ENCODE results near the gene LGSN.
"Not testable (repeated sequence)": the region's sequence is repeated elsewhere in the genome, so short reads cannot be mapped to it uniquely, and the experiment has no call there.

Gene LGSN

DNA sequence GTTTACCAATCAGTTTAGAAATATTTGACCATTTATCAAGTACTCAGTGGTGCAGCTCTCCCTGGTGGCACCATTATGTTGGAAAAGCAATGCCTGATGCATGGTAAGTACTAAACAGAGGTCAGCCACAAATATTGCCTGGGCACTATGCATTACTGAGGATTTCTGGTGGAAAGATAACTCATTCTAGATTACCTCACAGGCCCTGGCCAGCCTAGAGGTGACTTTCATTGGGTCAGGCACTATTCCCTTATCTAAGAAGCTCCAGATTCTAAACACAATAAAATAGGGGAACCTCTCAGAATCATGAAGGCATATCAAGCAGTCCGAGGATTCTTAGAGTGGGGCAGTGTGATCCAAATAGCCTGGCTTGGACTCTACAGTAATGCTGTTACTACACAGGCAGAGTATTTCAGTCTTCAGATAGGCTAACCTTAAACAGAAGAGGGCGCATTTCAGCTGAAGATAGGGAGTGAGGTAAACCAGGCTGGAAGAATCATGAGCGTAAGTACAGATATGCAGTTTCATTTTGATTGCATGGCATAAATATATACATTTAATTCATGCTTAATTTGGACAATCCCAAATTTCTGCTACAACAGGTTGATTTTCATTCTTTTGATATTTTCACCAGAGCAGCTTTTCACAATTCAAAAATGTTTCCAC lies 12.1 kb downstream of the LGSN start:
- no peak for DNase-seq (ENCODE audit: low read depth, low spot score)

DNA sequence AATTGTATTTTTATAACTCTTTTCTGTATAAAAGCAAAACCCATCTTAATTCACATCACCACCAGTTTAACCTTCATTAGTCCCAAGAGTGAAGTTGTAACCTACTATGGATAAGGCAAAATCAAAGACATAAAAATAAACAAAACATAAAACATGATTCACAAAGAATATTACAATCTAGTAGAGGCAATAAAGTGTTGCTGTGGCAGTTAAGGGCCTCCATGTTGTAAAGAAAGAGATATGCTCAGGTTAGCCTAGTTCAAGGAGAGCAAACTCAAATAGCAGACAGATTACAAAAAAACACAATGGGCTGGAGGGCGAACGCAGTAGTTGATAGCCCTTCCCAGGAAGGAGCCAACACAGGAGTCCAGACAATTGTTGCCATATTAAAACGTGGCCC lies 13.4 kb downstream of the LGSN start:
- DNase-seq (ENCODE audit: low read depth, low spot score), result no peak

DNA sequence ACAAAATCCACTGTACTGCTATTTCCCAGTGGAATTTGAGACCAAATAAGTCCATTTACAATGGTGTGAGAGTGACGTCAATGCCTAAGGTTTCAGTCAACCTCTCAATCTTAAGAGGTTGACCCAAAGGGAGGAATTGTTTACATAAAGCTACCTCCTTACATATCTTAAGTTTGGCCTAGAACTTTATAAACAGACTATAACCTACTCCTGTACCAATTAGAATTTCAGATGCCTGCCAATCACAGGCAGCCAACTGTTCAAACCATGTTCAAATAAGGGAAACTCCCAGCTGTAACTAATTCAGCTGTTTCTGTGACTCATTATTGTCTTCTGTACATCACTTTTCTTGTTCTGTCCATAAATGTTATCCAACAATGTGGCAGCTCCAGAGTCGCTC lies 14.5 kb downstream of the LGSN start:
- no peak for DNase-seq (ENCODE audit: low read depth, low spot score)

DNA sequence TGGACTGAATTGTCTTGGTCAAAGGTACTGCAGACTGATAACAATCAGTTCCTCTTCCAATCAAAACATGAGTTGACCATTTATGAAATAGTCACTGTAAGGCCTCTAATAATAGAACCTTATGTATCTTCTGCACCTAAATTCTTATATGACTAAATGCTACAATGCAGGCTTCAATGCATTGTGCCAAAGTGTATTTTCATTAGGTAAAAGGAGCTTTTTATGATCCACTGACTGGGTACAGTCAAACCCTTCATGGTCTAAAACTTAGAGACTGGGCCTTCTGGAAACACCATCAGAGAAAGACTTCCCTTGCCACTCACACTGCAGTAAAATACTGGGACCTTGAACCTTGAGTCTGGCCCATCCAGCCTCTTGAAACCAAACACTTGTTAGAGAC lies 16.3 kb downstream of the LGSN start:
- DNase-seq (ENCODE audit: low read depth, low spot score), result no peak

DNA sequence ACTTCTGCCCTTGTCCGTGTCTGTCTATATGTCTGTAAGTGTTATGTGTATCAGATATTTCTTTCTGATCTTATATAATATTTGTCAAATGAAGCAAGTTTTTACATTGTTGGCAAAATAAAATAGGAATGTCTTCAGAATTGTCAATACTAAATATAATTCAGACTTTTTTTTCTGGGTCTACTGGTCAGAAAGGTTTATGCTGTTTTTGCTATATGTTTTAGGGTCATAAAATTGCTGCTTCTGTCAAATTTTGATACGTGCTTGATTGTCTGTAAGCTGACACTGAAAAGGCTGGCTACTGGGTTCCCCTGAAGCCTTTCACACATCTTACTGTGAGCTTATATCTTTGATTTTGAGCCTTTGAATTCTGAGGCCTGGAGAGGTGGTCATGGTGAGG lies 20.1 kb downstream of the LGSN start:
- DNase-seq (ENCODE audit: low read depth, low spot score), result no peak

DNA sequence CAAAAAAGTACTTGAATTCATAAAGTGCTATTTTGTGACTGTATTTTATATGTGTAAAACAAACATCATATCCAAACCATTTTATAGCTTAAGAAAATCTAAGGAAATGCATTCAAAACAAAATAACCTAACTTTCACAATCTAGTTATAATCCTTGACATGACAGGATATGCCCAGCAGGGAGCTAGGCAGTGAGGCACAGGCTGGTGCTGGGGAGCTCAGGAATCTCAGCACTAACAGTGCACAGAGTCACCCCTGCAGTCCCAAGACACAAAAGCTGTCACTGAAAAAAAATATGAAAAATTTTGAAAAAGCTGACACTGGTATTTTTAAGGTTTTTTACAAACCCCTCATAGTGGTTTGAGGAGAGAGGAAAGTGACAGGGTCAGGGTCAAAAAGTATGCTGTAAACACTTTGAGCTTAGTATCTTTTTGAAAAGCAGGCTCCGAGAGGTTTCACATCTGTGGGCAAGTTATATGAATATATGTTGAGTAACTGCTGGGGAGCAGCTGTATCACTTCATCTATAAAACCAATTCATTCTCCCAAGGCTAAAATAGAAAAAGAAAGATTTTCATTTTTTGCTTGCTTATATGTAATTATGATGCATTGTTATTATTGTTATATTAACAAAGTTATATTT lies 24.1 kb downstream of the LGSN start:
- DNase-seq (ENCODE audit: low read depth, low spot score), result no peak

DNA sequence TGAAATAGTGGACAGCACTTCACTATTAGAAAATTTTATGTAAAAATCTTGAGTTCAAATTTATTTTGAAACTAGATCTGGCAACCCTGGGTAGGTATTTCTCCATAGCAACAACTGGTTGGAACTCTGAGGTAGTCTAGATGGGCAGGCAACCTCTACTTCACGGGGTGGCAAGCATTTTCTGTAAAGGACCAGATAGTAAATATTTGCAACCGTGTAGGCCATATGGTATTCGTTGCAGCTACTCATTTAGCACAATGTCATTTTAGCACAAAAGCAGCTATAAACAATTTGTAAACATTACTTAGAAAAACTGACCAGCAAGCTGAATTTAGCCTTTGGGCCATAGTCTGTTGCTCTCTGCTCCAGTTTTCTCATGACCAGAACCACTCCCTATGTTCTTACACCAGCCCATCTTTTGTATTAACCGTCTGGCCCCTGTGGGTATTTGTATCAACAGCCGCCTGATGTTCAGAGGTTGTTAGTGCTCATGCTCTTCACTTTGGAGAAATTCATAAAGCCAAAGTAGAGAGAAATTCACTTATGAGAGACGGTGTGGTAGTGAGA lies 29.2 kb downstream of the LGSN start:
- no peak for DNase-seq (ENCODE audit: low read depth, low spot score)

DNA sequence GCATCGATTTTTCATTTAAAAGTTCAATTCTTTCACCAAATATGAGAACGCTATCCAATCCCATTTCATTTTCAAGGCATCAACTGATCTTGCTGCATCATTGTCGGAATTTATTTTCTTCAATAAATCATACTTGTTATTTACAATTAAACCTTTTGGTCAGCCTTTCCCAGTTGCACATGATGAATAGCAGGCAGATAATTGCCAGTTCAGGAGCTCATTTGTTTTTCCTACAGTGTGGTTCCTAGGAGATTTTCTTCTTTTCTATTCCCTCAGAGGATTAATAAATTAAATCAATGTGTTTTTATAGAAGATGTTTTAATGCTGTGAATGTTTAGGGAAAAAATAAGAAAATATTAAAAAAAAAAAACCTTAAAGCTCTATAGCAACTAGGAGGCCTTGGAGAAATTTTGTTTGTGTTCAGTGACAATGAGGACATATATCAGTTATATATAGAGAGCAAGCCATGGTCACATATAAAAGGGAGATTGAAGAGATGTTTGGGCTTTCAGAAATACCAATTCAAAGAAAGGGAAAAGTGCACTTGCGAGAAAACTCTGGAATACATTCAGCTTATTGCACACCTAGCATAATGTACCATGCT lies 30.4 kb downstream of the LGSN start:
- no peak for DNase-seq (ENCODE audit: low read depth, low spot score)

DNA sequence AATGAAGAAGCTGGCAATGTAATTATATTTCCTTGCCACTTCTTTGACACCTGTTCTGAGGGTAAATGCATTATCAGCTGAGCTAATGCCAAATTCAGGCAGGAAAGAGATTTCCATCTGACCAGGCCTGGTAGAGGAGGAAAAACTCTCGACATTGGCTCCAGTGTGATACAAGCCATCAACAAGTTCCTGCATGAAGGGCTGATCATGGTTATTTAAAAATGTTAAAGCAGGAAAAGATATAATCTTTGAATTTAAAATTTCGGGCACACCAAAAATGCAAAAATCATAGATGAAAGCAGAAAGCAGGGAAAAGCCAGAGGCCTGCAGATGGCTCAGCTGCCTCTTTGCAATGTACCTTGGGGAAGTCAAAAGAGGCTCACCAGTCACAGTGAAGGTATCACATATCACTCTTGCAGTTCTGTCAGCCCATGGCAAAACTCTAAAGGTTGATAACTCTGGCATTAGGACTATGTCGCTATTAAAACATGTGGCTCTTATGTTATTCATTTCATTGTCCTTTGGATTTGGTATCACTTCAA lies 39.1 kb downstream of the LGSN start:
- no peak for DNase-seq (ENCODE audit: low read depth, low spot score)

DNA sequence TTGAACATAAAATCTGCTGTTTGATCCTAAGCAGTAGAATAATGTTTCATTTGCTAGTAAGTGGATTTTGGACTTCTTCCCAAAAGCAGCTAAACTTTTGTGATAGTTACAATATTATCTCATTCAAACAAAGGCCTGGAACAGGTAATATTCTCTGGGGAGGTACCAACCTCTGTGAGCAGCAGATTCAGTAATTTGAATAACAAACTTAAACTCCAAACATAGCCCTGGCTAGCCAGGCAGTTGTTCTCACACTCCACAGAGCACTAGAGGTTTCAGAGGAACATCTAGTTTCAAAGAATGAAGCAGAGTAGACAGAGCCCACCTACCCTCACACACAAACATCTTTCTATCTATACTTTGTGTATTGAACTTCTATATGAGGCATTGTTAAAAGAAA lies 40.9 kb downstream of the LGSN start:
- no peak for DNase-seq (ENCODE audit: low read depth, low spot score)

DNA sequence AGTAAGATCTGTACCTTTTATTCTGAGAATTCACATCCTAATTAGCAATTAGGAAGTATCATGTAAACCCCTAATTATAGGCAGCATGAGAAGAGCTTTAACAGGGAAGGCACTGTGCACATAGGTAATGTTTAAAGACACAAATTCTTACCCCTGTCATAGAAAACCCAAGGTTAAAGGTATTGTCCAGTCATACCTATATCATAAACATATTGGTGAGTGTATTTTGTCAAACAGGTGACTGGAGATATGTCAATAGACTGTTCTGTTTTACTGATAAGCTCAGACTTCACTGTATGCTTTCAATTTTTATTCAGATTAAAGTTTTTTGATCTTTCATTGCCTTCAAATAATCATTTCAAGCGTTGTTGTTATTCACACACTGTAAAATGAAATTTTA lies 43.8 kb downstream of the LGSN start:
- no peak for DNase-seq (ENCODE audit: low read depth, low spot score)

DNA sequence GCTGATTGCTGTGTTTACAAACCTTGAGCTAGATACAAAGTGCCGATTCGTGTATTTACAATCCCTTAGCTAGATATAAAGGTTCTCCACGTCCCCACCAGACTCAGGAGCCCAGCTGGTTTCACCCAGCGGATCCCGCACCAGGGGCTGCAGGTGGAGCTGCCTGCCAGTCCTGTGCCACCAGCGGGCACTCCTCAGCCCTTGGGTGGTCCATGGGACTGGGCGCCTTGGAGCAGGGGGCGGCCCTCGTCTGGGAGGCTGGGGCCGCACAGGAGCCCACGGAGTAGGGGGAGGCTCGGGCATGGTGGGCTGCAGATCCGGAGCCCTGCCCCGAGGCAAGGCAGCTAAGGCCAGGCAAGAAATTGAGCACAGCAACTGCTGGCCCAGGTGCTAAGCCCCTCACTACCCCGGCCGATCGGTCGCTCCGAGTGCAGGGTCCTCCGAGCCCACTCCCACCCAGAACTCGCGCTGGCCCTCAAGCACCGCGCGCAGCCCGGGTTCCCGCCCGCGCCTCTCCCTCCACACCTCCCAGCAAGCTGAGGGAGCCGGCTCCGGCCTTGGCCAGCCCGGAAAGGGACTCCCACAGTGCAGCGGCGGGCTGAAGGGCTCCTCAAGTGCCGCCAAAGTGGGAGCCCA lies 44.9 kb downstream of the LGSN start:
- not testable (repeated sequence) for DNase-seq (ENCODE audit: low read depth, low spot score)

DNA sequence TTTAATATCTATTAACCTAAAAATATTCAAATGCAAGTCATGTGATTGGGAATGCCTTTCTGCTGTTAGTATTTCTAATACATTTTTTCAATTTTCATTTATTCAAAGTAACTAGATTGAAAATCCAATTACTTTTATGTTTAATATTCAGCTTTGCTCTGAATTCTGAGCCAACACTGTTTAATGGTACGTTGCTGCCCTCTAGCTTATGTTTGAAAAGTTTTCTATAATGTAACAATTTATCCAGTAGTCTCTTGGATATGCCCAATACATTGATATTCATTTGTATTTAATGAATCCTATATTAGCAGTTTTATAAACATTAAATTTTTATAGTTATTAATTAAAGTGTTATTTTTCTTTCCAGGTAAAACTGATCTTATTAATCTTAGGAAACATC lies 47.4 kb downstream of the LGSN start:
- no peak for DNase-seq (ENCODE audit: low read depth, low spot score)

DNA sequence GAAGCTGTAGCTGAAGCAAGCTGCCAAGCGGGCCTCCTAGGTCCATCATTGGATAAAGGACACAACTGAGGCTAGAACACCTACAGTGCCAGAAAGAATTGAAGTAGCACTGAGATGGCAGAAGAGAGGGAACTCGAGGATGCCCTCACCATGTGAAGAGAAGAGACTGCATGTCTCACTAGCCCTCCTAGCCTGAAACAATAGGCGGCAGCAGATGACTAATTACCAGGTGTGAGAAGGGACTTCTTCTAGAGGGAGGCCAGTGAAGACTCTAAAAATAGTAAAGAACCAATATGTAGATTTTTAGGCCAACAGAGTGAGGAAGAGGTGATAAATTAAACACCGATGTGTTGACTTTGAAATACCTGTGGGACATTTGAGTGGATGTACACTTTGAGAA lies 50.3 kb downstream of the LGSN start:
- no peak for DNase-seq (ENCODE audit: low read depth, low spot score)

DNA sequence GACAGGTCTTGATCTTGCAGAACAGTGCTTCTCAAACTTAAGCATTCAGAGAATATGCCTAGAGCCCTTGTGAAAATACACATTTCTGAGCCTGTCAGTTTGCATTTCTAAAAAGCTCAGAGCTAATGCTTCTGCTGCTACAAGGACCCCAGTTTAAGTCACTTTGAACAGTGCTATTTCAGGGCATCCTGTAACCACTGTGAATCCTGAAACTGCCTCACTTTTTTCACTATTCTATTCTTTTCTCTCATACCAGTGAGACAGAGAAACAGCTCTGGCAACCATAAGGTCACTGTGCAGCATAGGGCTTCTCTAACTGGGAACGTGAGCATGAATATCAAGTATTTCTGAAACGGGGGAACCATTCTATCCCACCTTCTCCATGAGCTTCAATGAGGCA lies 51.2 kb downstream of the LGSN start:
- no peak for DNase-seq (ENCODE audit: low read depth, low spot score)

DNA sequence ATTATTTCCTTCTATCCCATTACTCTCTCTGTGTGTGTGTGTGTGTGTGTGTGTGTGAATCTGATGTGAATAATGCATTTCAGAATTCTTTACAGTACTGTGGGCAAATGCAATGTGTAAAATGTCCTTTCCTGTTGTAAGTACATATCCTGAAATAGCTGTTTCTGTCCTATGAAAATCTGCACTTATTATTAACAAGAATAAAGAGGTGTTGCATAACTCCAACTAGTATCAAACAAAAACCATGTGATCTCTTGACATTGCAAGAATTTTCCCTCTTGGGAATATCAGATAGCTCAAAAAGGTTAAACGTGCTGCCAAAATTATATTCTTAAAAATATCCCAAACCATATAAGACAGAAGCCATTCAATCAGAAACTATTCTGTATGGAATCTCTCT lies 52.0 kb downstream of the LGSN start:
- DNase-seq (ENCODE audit: low read depth, low spot score), result no peak

DNA sequence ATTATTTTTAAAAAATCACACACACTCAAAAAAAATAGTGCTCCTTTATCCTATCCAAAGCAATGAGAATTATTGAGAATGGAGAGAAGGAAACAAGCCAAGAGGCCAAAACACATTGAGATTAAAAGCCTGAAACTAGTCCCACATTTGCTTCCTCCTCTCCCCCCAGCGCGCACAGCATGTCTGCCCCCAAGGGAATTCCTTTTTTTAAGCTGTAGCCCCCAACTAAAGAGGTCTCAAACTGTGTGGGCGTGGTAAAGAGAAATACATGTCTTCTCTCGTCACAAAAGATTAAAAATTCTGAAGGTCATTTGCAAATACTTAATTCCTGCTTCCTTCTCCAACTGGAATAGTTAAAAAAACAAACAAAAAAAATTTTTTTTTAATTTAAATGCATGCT lies 52.7 kb downstream of the LGSN start:
- no peak for DNase-seq (ENCODE audit: low read depth, low spot score)

DNA sequence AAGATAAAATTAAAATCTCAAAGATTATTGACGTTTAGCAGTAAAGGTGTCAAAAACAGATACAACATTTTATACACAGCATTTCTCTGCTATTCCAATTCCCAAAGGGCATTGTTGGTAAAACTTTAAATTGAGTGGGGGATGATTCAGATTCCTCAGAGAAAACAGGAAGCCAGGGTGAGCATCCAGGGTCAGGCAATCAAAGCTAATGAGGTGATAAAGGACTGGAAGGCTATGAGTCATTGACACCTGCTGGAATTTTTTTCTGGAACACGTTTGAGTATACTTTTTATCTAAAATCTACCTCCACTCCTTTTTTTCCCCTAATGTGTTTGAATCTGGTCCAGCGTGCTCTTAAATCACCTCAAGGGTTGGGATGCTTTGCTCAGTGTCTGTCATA lies 56.3 kb downstream of the LGSN start:
- no peak for DNase-seq (ENCODE audit: low read depth, low spot score)

DNA sequence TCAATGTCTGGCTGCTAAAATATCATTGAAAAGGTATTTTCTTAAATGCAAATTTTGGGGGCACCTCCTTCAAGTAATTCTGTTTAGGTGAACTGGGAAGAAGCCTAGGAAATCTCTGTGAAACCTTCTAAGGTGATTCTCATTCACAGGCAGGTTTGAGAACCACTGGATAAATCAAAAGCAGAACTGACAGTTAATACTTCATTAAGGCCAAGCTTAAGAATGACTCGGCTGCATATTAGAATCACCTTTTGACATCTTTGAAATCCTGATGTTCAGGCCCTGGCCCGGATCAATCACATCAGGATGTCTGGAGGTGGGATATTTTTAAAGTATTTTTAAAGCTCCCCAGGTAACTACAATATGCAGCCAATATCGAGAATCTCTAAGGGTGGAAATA lies 58.0 kb downstream of the LGSN start:
- DNase-seq (ENCODE audit: low read depth, low spot score), result no peak

DNA sequence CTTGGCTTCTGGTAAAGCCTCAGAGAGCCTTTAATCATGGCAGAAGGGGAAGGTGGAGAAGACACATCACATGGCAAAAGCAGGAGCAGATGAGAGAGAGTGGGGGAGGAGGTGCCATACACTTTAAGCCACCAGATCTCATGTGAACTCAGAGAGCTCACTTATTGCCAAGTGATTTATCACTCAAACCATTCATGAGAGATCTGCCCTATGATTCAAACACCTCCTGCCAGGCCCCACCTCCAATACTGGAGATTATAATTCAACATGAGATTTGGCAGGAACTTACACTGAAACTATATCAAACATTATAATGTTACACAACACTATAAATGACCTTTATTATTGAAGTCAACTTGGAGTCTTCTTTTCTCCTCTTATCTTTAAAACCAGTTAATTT lies 60.6 kb downstream of the LGSN start:
- no peak for DNase-seq (ENCODE audit: low read depth, low spot score)

DNA sequence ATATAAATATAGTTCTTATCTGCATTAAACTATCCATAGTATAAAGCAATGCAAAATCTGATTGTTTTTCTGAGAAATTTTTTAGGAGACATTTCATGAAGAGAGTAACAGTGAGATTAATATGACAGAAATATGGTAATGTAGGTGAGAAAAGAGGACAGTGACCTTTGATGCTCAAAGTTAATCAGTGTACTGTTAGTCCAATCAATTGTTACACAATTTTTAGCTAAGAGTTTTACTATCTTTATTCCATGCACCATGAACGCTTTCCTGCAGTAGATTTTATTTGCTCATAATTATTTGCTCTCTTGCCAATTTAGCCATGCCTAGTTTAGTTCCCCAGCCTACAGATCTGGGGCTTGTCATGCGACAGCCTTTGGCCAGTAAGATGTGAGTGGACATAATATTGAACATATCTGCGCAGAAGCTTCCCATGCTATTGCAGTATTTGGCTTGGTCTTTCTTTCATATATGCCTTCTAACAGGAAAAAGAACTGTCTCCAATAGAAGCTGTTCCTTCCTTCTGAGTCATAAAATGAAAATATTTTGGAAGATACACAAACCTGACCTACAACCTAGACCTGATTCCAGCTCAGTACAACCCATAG lies 69.8 kb downstream of the LGSN start:
- no peak for DNase-seq (ENCODE audit: low read depth, low spot score)

DNA sequence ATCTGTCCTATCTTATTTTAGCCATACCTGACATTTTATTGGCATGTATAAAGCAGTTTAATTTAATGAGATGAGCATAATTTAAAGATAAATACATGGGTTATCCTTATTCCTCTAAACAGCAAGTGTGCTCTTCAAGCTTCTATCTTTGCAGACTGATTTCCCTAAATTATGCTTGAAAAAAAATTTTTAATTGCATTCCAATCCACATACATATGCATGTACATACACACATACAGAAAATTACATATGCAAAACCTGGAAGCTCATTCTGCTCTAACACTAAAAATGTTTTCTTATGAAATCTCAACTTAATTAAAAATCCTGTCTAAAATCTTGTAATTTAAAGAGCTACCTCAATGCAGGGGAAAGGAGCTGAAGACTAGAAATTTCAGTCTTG lies 73.2 kb downstream of the LGSN start:
- no peak for DNase-seq (ENCODE audit: low read depth, low spot score)

All from brain pericyte (primary cell).